ENCODE measurements around the gene MTFP1. TPM values are rescaled to one million over a fixed set of nuclear protein-coding genes. Genes with fewer than 3 reads are reported as not detected.

The MTFP1 gene
- total RNA-seq, 1 donor from 2014 or later: 21.1 TPM

GRCh38 chr22:30411780-30412179 lies 13.8 kb upstream of the MTFP1 start:
- Histone ChIP-seq H3K27ac (no peak overlapping the region), H3K36me3 (peaks cover 0 to 55% of the 10 kb centered on the region in 2 donors), H3K4me3 (no peak overlapping the region), H3K27me3 (no peaks in the 10 kb centered on the region), H3K9me3 (no peaks in the 10 kb centered on the region), H3K4me1 (no peaks in the 10 kb centered on the region)
- no peak for DNase-seq (ENCODE audit: extremely low spot score in 2 of 2)
- no peak for TF ChIP-seq CTCF (IDR thresholded peaks at IDR 0.05)
- no peak for TF ChIP-seq POLR2A (IDR thresholded peaks at IDR 0.05)
- no peak for TF ChIP-seq POLR2AphosphoS5 (IDR thresholded peaks at IDR 0.05; ENCODE audit: insufficient read depth in 1 of 2, low read depth in 1 of 2)
- intact Hi-C loops (cut with DNase I): no loop called here

- Histone ChIP-seq H3K4me1 (no peaks in the 10 kb centered on the region), H3K27ac (no peak overlapping the region), H3K36me3 (peaks cover 0 to 56% of the 10 kb centered on the region in 2 donors), H3K27me3 (no peaks in the 10 kb centered on the region), H3K9me3 (no peaks in the 10 kb centered on the region), H3K4me3 (no peak overlapping the region)
- no peak for DNase-seq (ENCODE audit: extremely low spot score in 2 of 2)
- TF ChIP-seq POLR2A (IDR thresholded peaks at IDR 0.05) (no peak), CTCF (IDR thresholded peaks at IDR 0.05) (no peak), POLR2AphosphoS5 (IDR thresholded peaks at IDR 0.05; ENCODE audit: insufficient read depth in 1 of 2, low read depth in 1 of 2) (no peak)
- intact Hi-C loops (cut with DNase I): no loop called here
Measured at GRCh38 chr22:30413001-30413400, 12.6 kb upstream of the MTFP1 start.

GRCh38 chr22:30413745-30414524 lies 11.6 kb upstream of the MTFP1 start:
- Histone ChIP-seq H3K27ac (no peak overlapping the region), H3K36me3 (peaks cover 0 to 58% of the 10 kb centered on the region in 2 donors), H3K27me3 (no peaks in the 10 kb centered on the region), H3K9me3 (no peaks in the 10 kb centered on the region), H3K4me3 (no peak overlapping the region), H3K4me1 (no peaks in the 10 kb centered on the region)
- no peak for TF ChIP-seq POLR2A (IDR thresholded peaks at IDR 0.05)
- no peak for TF ChIP-seq CTCF (IDR thresholded peaks at IDR 0.05)
- TF ChIP-seq POLR2AphosphoS5 (IDR thresholded peaks at IDR 0.05; ENCODE audit: insufficient read depth in 1 of 2, low read depth in 1 of 2): no peak
- intact Hi-C loops (cut with DNase I): no loop called here
- DNase-seq (ENCODE audit: extremely low spot score in 2 of 2): no peak

- no peak for DNase-seq (ENCODE audit: extremely low spot score in 2 of 2)
- Histone ChIP-seq H3K4me3 (no peak overlapping the region), H3K27me3 (no peaks in the 10 kb centered on the region), H3K36me3 (peaks cover 0 to 63% of the 10 kb centered on the region in 2 donors), H3K4me1 (no peaks in the 10 kb centered on the region), H3K27ac (no peak overlapping the region), H3K9me3 (no peaks in the 10 kb centered on the region)
- intact Hi-C loops (cut with DNase I): no loop called here
- TF ChIP-seq POLR2AphosphoS5 (IDR thresholded peaks at IDR 0.05; ENCODE audit: insufficient read depth in 1 of 2, low read depth in 1 of 2) (no peak), POLR2A (IDR thresholded peaks at IDR 0.05) (no peak), CTCF (IDR thresholded peaks at IDR 0.05) (no peak)
Measured at GRCh38 chr22:30414525-30415047, 11.0 kb upstream of the MTFP1 start.

GRCh38 chr22:30416403-30416802 lies 9.2 kb upstream of the MTFP1 start:
- H3K4me3 ChIP-seq: no peak overlapping the region
- no peak overlapping the region for H3K27ac ChIP-seq
- H3K9me3 ChIP-seq: no peaks in the 10 kb centered on the region
- H3K4me1 ChIP-seq: peaks cover 5% of the 10 kb centered on the region
- intact Hi-C loops (cut with DNase I): no loop called here
- H3K36me3 ChIP-seq: peaks cover 0 to 62% of the 10 kb centered on the region in 2 donors
- H3K27me3 ChIP-seq: no peaks in the 10 kb centered on the region
- TF ChIP-seq POLR2A (IDR thresholded peaks at IDR 0.05): no peak
- no peak for TF ChIP-seq CTCF (IDR thresholded peaks at IDR 0.05)
- no peak for TF ChIP-seq POLR2AphosphoS5 (IDR thresholded peaks at IDR 0.05; ENCODE audit: insufficient read depth in 1 of 2, low read depth in 1 of 2)
- DNase-seq (ENCODE audit: extremely low spot score in 2 of 2): no peak
